Heart left ventricle (tissue), 16 donors: ENCODE measurements around the gene LBP. TPM values are rescaled to one million over a fixed set of nuclear protein-coding genes. Genes with fewer than 3 reads are reported as not detected.

ENCODE experiments used
- ATAC-seq, 4 donors: fragments of 200-7000 bp; cut with Tn5 transposase; one replicate each; pipeline ENCODE4 v1.9.1; 2020 to 2022; ENCODE audit warnings: moderate library complexity in 4 of 4, mild to moderate bottlenecking in 3 of 4, moderate number of reproducible peaks in 1 of 4
- DNase-seq, 5 donors: peaks; one replicate each; pipeline ENCODE4 v3.0.0-alpha.2; 2020
- H3K27ac ChIP-seq, 12 donors: fragments of 200-600 bp; sonication (generic) in 4 of 12; one replicate each; pipeline versions ENCODE4 v1.5.0 to v1.8.0; 2016 to 2022; ENCODE audit warnings: mild to moderate bottlenecking in 2 of 12
- H3K27me3 ChIP-seq, 9 donors: fragments of 200-600 bp; sonication (generic) in 2 of 9; one replicate each; pipeline versions ENCODE4 v1.5.1 to v1.8.0; 2016 to 2022; ENCODE audit warnings: mild to moderate bottlenecking in 3 of 9
- H3K36me3 ChIP-seq, 9 donors: fragments of 200-600 bp; sonication (generic) in 2 of 9; one replicate each; pipeline versions ENCODE4 v1.5.0 to v1.8.0; 2018 to 2022; ENCODE audit warnings: mild to moderate bottlenecking in 2 of 9
- H3K4me1 ChIP-seq, 12 donors: fragments of 200-600 bp; sonication (generic) in 4 of 12; one replicate each; pipeline versions ENCODE4 v1.5.0 to v1.8.0; 2016 to 2022; ENCODE audit warnings: mild to moderate bottlenecking in 3 of 12
- H3K4me3 ChIP-seq, 12 donors: fragments of 200-600 bp; sonication (generic) in 4 of 12; one replicate each; pipeline versions ENCODE4 v1.5.0 to v1.8.0; 2017 to 2022; ENCODE audit warnings: mild to moderate bottlenecking in 9 of 12, moderate library complexity in 4 of 12
- H3K9me3 ChIP-seq, 12 donors: fragments of 200-600 bp; sonication (generic) in 4 of 12; one replicate each; pipeline versions ENCODE4 v1.5.0 to v1.8.0; 2016 to 2022; ENCODE audit warnings: mild to moderate bottlenecking in 1 of 12
- CTCF ChIP-seq, 12 donors: fragments of 200-600 bp; sonication (generic) in 4 of 12; IDR thresholded peaks; one replicate each; pipeline versions ENCODE4 v1.5.0 to v1.8.0; 2018 to 2022; ENCODE audit warnings: antibody characterized with exemption in 12 of 12, mild to moderate bottlenecking in 5 of 12
- POLR2A ChIP-seq, 2 donors: fragments of 450-650 bp; IDR thresholded peaks; one replicate each; pipeline ENCODE4 v1.6.1; 2017; ENCODE audit warnings: antibody characterized with exemption in 2 of 2, mild to moderate bottlenecking in 2 of 2, moderate library complexity in 2 of 2
- WGBS, 4 donors: extraction: QIAGEN DNeasy Blood & Tissue Kit in 2 of 4; methylation state at CpG; one replicate each; pipeline versions ENCODE4 v1.1.5 to v1.1.7; 2013 to 2018; 5-methylcytosine and 5-hydroxymethylcytosine counted together
- intact Hi-C, 10 donors: fragments of 100-400 bp; cut with DNase I; formaldehyde crosslinking; loops; one replicate each; pipeline versions ENCODE4 v1.11.1 to v1.14.2; 2022
- polyA plus RNA-seq, 2 donors: library from polyadenylated mRNA; stranded (reverse); fragments of 200-250 nt; gene quantifications; one replicate each; pipeline ENCODE4 v1.2.3, GENCODE V29; 2013
- total RNA-seq, 9 donors: library from RNA; depleted of rRNA in 2 of 9; stranded (reverse); fragments of >200 nt in 2 of 9; fragmentation: NEBNext Ultra II Directional in 3 of 9; extraction: Animal tissue kit (Norgen Biotek cat#: 25700) in 3 of 9; gene quantifications; one replicate each; pipeline versions ENCODE4 v1.1.0 to v1.2.4, GENCODE V29; 2016 to 2023
- donor health status: ischemic (EF 13 %, LVEDD 7.1; RV severe dilation, severe dysfunction).
- donor health status: healthy with polysubstance abuse.
- donor health status: DM: no; HTN: yes; CAD: no.
- donor health status: DM: no; HTN: no; CAD: no.
- donor health status: ischemic (EF 25% LVEDD 6.9; RV normal size, moderate dysfunction).
- donor health status: ischemic (EF 25% LVEDD 5.7; RV mildly dilated, moderate dysfunction).
- donor health status: healthy.
- donor health status: DM: yes; HTN: yes; CAD: no.
- donor health status: ischemic (EF 35%, LVEDD 5.7; RV mildly dilated, moderate dysfunction).
- donor health status: nonischemic (EF 11% LVEDD 7.7; RV severe dilation, severe dysfunction).
- donor health status: DM: yes; HTN: yes; CAD: no.
- donor health status: PGD.
- donor health status: ischemic (EF 29% LVEDD 5.4; RV normal size, mild dysfunction).
- donor health status: nonischemic (EF 23%, LVEDD 6.1; RV moderate dilation, normal function).

Gene LBP
- total and polyA plus RNA-seq, 11 donors, result 0.15 to 1.2 (median 0.39) TPM; not detected in 5

- H3K9me3 ChIP-seq, result no peaks in the 10 kb centered on the region
- no peaks in the 10 kb centered on the region for H3K36me3 ChIP-seq
- no peak for DNase-seq
- TF ChIP-seq POLR2A (IDR thresholded peaks at IDR 0.05) (no peak), CTCF (IDR thresholded peaks at IDR 0.05) (no peak)
- H3K27me3 ChIP-seq, result no peaks in the 10 kb centered on the region
- 83 to 92% (median 89%) methylated on average over 2 to 5 of the region's 5 CpGs for WGBS, 4 donors
- intact Hi-C loops, result loop anchor here in 1 of 10 donors (5.0 kb wide), 1 partner anchor 63 kb away; no protein-coding TSS in a partner anchor
- H3K4me3 ChIP-seq, result no peak overlapping the region
- peaks cover 0 to 9% (median under 1%) of the 10 kb centered on the region in 12 donors for H3K4me1 ChIP-seq
- no peak for ATAC-seq
- no peak overlapping the region for H3K27ac ChIP-seq
These were observed 2.1 kb upstream of the LBP start for GRCh38 chr20:38344107-38344701.

- H3K9me3 ChIP-seq, result no peaks in the 10 kb centered on the region
- DNase-seq, result no peak
- TF ChIP-seq POLR2A (IDR thresholded peaks at IDR 0.05), result no peak
- TF ChIP-seq CTCF (IDR thresholded peaks at IDR 0.05), result no peak
- 15 to 45% (median 16%) methylated on average over 2 of the region's 2 CpGs for WGBS, 4 donors
- no peaks in the 10 kb centered on the region for H3K27me3 ChIP-seq
- intact Hi-C loops, result no loop called here
- peak in 1 of 4 donors; percentile 32 for ATAC-seq
- H3K4me1 ChIP-seq, result peaks cover 0 to 14% (median 0%) of the 10 kb centered on the region in 12 donors
- H3K27ac ChIP-seq, result no peak overlapping the region
- H3K36me3 ChIP-seq, result no peaks in the 10 kb centered on the region
- no peak overlapping the region for H3K4me3 ChIP-seq
These were observed 639 bp upstream of the LBP start for GRCh38 chr20:38345643-38346042.

GRCh38 chr20:38346741-38347140, 459 bp downstream of the LBP start:
- no peak overlapping the region for H3K4me3 ChIP-seq
- TF ChIP-seq CTCF (IDR thresholded peaks at IDR 0.05) (no peak), POLR2A (IDR thresholded peaks at IDR 0.05) (no peak)
- 59 to 81% (median 76%) methylated on average over 4 of the region's 4 CpGs for WGBS, 4 donors
- H3K36me3 ChIP-seq, result no peaks in the 10 kb centered on the region
- intact Hi-C loops, result no loop called here
- no peaks in the 10 kb centered on the region for H3K9me3 ChIP-seq
- H3K27ac ChIP-seq, result no peak overlapping the region
- H3K27me3 ChIP-seq, result no peaks in the 10 kb centered on the region
- DNase-seq (no peak), ATAC-seq (no peak)
- peaks cover 0 to 24% (median 0%) of the 10 kb centered on the region in 12 donors for H3K4me1 ChIP-seq

GRCh38 chr20:38349856-38350255, 3.6 kb downstream of the LBP start:
- WGBS, 4 donors, result 78 to 92% (median 84%) methylated on average over 5 of the region's 5 CpGs
- H3K36me3 ChIP-seq, result no peaks in the 10 kb centered on the region
- DNase-seq (no peak), ATAC-seq (no peak)
- H3K4me3 ChIP-seq, result no peak overlapping the region
- peaks cover 0 to 25% (median 0%) of the 10 kb centered on the region in 12 donors for H3K4me1 ChIP-seq
- intact Hi-C loops, result no loop called here
- no peak overlapping the region for H3K27ac ChIP-seq
- H3K27me3 ChIP-seq, result no peaks in the 10 kb centered on the region
- no peaks in the 10 kb centered on the region for H3K9me3 ChIP-seq
- no peak for TF ChIP-seq POLR2A (IDR thresholded peaks at IDR 0.05)
- no peak for TF ChIP-seq CTCF (IDR thresholded peaks at IDR 0.05)
